Measurements from ENCODE around the gene GFRA1.

DNA sequence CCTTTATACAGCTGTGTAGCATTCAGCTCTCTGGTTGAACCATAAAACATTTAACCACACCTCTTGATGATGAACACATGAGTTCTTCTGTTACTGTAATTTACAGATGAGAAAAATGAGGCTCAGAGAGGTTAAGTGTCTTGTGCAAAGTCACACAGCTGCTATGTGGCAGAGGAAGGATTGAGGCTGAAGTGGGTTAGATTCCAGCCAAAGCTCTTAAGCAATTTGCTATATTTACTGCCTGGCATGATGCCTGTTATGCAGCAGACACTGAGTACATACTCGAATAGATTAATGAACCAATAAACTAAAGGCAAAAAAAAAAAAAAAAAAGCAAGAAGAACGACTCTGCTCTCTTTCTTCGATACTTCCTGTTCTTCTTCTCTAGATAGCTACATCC, 35.7 kb downstream of the GFRA1 start:
- TF ChIP-seq POLR2A (IDR thresholded peaks at IDR 0.05) (no peak), EP300 (IDR thresholded peaks at IDR 0.05) (no peak), CTCF (IDR thresholded peaks at IDR 0.05) (no peak)
